A549 (cell line): Measurements from ENCODE around the gene KRT79. TPM values are rescaled to one million over a fixed set of nuclear protein-coding genes. Genes with fewer than 3 reads are reported as not detected.

ENCODE experiments used
- ATAC-seq, 2 experiments: fragments of 200-7000 bp in 1 of 2; fragments of >200 bp in 1 of 2; cut with Nextera tagmentation in 1 of 2; cut with Tn5 transposase in 1 of 2; 3 replicates each; pipeline versions ENCODE4 v1.8.0 to v1.9.1; 2018 to 2020; ENCODE audit warnings: mild to moderate bottlenecking in 1 of 2, moderate library complexity in 1 of 2
- CTCF ChIA-PET: fragments of 300-600 bp; sonication (Branson Sonifier 250); formaldehyde crosslinking; extraction: SDS; loops from one replicate; lab custom pipeline; 2021; ENCODE audit warnings: antibody characterized with exemption, inconsistent platforms; lab: Yijun Ruan, JAX
- POLR2A ChIA-PET: fragments of 350-600 bp; formaldehyde crosslinking; extraction: SDS; loops from one replicate; lab custom pipeline; 2021; ENCODE audit warnings: antibody characterized with exemption, inconsistent platforms; lab: Yijun Ruan, JAX
- DNase-seq, 2 experiments: peaks; one replicate each; pipeline versions ENCODE4 v3.0.0 to v3.0.0-alpha.2; 2011 to 2016; ENCODE audit warnings: low read depth in 1 of 2, low spot score in 1 of 2
- FAIRE-seq: peaks from 2 replicates; lab custom pipeline; 2011; peaks lifted over from hg19 to GRCh38; lab: Jason Lieb, UNC
- H3K27ac ChIP-seq, 2 experiments: fragments of >200 bp; sonication (Bioruptor Twin); formaldehyde crosslinking; 3 replicates each; pipeline ENCODE4 v1.5.1; 2016 to 2017
- H3K4me1 ChIP-seq: fragments of >200 bp; sonication (Bioruptor Twin); formaldehyde crosslinking; 3 replicates; pipeline ENCODE4 v1.6.1; 2016
- H3K4me2 ChIP-seq: fragments of >200 bp; sonication (Bioruptor Twin); formaldehyde crosslinking; 3 replicates; pipeline ENCODE4 v1.6.1; 2016
- H3K4me3 ChIP-seq: fragments of >200 bp; sonication (Bioruptor Twin); formaldehyde crosslinking; 3 replicates; pipeline ENCODE4 v1.5.1; 2016
- H3K9me3 ChIP-seq: fragments of >200 bp; sonication (Bioruptor Twin); formaldehyde crosslinking; 3 replicates; pipeline ENCODE4 v1.6.1; 2016
- CHD4 ChIP-seq: fragments of 200-600 bp; sonication (generic); IDR thresholded peaks from 2 replicates; pipeline ENCODE4 v1.6.1; 2016; ENCODE audit warnings: antibody characterized with exemption, mild to moderate bottlenecking, borderline replicate concordance
- EP300 ChIP-seq, 2 experiments: fragments of >200 bp; sonication (Bioruptor Twin); formaldehyde crosslinking; IDR thresholded peaks; 2 replicates in 1 of 2; 3 replicates in 1 of 2; pipeline ENCODE4 v1.6.1; 2016 to 2017
- ESRRA ChIP-seq: fragments of 150-350 bp; IDR thresholded peaks from 2 replicates; pipeline ENCODE4 v1.6.1; 2014; ENCODE audit warnings: mild to moderate bottlenecking, low read length, borderline replicate concordance
- GATA3 ChIP-seq: IDR thresholded peaks from 2 replicates; pipeline ENCODE4 v1.6.1; 2012; ENCODE audit warnings: borderline replicate concordance
- HDAC2 ChIP-seq: fragments of 200-600 bp; sonication (generic); IDR thresholded peaks from 2 replicates; pipeline ENCODE4 v1.6.1; 2016
- HEYL ChIP-seq: fragments of 250-450 bp; sonication (Bioruptor Pico); IDR thresholded peaks from 2 replicates; pipeline ENCODE4 v1.8.0; 2021; ENCODE audit warnings: mild to moderate bottlenecking, moderate library complexity
- HOXB13 ChIP-seq: fragments of 250-450 bp; sonication (Bioruptor Pico); IDR thresholded peaks from 2 replicates; pipeline ENCODE4 v1.5.0; 2020; ENCODE audit warnings: low read depth, mild to moderate bottlenecking, moderate library complexity
- HOXB5 ChIP-seq: fragments of 250-450 bp; sonication (Bioruptor Pico); IDR thresholded peaks from 2 replicates; pipeline ENCODE4 v1.5.0; 2020; ENCODE audit warnings: mild to moderate bottlenecking, moderate library complexity
- JUN ChIP-seq, 2 experiments: fragments of >200 bp; sonication (Bioruptor Twin); formaldehyde crosslinking; IDR thresholded peaks; 2 replicates in 1 of 2; 3 replicates in 1 of 2; pipeline ENCODE4 v1.6.1; 2016 to 2017
- KDM1A ChIP-seq: fragments of 200-600 bp; sonication (generic); IDR thresholded peaks from 2 replicates; pipeline ENCODE4 v1.6.1; 2016; ENCODE audit warnings: low read depth, mild to moderate bottlenecking
- KDM5A ChIP-seq: fragments of 200-600 bp; sonication (generic); IDR thresholded peaks from 2 replicates; pipeline ENCODE4 v1.6.1; 2016; ENCODE audit warnings: antibody characterized with exemption, mild to moderate bottlenecking
- MAFK ChIP-seq: fragments of 450-650 bp; IDR thresholded peaks from 2 replicates; pipeline ENCODE4 v1.6.1; 2014; ENCODE audit not compliant: partially characterized antibody
- MAZ ChIP-seq: fragments of 150-350 bp; IDR thresholded peaks from 2 replicates; pipeline ENCODE4 v1.6.1; 2014; ENCODE audit warnings: antibody characterized with exemption, low read depth, low read length, borderline replicate concordance
- PHF8 ChIP-seq: fragments of 200-600 bp; sonication (generic); IDR thresholded peaks from 2 replicates; pipeline ENCODE4 v1.6.1; 2016; ENCODE audit warnings: low read depth, mild to moderate bottlenecking, antibody characterized with exemption, moderate library complexity, borderline replicate concordance
- POLR2A ChIP-seq: IDR thresholded peaks from 2 replicates; pipeline ENCODE4 v1.6.1; 2012; ENCODE audit warnings: mild to moderate bottlenecking, low read length
- RCOR1 ChIP-seq: fragments of 150-350 bp; IDR thresholded peaks from 2 replicates; pipeline ENCODE4 v1.6.1; 2014; ENCODE audit warnings: antibody characterized with exemption, low read length, low read depth
- TP53 ChIP-seq: fragments of 250-450 bp; sonication (Bioruptor Pico); IDR thresholded peaks from 2 replicates; pipeline ENCODE4 v1.5.0; 2021; ENCODE audit warnings: mild to moderate bottlenecking, moderate library complexity
- ZC3H11A ChIP-seq: fragments of 450-650 bp; IDR thresholded peaks from 2 replicates; pipeline ENCODE4 v1.6.1; 2014; ENCODE audit warnings: antibody characterized with exemption, mild to moderate bottlenecking
- ZFP36 ChIP-seq: fragments of 450-650 bp; IDR thresholded peaks from 2 replicates; pipeline ENCODE4 v1.6.1; 2014; ENCODE audit warnings: borderline replicate concordance; ENCODE audit not compliant: partially characterized antibody
- ZNF302 ChIP-seq: fragments of 250-450 bp; sonication (Bioruptor Pico); IDR thresholded peaks from 2 replicates; pipeline ENCODE4 v1.9.0; 2021; ENCODE audit warnings: inconsistent platforms, mild to moderate bottlenecking, moderate library complexity
- ZSCAN20 ChIP-seq: fragments of 250-450 bp; sonication (Bioruptor Pico); IDR thresholded peaks from 2 replicates; pipeline ENCODE4 v1.8.0; 2022; ENCODE audit warnings: mild to moderate bottlenecking, moderate library complexity
- WGBS: methylation state at CpG from one replicate; pipeline ENCODE4 v1.1.6; 2017; ENCODE audit errors: missing lambda C conversion rate; 5-methylcytosine and 5-hydroxymethylcytosine counted together
- polyA plus RNA-seq, 4 experiments: library from polyadenylated mRNA; depleted of rRNA in 3 of 4; stranded (reverse); fragments of >200 nt; fragmentation: RNase III in 1 of 4; extraction: RNeasy Plus Mini Kit Qiagen cat#74134 plus additional on column Dnase treatment in 1 of 4; gene quantifications; 2 replicates in 3 of 4; 3 replicates in 1 of 4; pipeline ENCODE4 v1.2.3, GENCODE V29; 2011 to 2017
- TF ChIP-seq, protein P1 (sequence below): fragments of 150-350 bp; IDR thresholded peaks from 2 replicates; pipeline ENCODE4 v1.6.1; 2014; ENCODE audit warnings: low read depth, mild to moderate bottlenecking, low read length
- TF ChIP-seq, protein P2 (sequence below): IDR thresholded peaks from 2 replicates; pipeline ENCODE4 v1.6.1; 2012; ENCODE audit warnings: low read depth, borderline replicate concordance
- TF ChIP-seq, protein P3 (sequence below): fragments of 250-450 bp; sonication (Bioruptor Pico); IDR thresholded peaks from 2 replicates; pipeline ENCODE4 v1.5.0; 2021; ENCODE audit warnings: mild to moderate bottlenecking, moderate library complexity, borderline replicate concordance
- TF ChIP-seq, protein P4 (sequence below): IDR thresholded peaks from 2 replicates; pipeline ENCODE4 v1.6.1; 2012

The KRT79 gene
- polyA plus RNA-seq, 2 of the 4 experiments (the other 2 are of a cell fraction): 0.05 TPM; not detected in 1

DNA sequence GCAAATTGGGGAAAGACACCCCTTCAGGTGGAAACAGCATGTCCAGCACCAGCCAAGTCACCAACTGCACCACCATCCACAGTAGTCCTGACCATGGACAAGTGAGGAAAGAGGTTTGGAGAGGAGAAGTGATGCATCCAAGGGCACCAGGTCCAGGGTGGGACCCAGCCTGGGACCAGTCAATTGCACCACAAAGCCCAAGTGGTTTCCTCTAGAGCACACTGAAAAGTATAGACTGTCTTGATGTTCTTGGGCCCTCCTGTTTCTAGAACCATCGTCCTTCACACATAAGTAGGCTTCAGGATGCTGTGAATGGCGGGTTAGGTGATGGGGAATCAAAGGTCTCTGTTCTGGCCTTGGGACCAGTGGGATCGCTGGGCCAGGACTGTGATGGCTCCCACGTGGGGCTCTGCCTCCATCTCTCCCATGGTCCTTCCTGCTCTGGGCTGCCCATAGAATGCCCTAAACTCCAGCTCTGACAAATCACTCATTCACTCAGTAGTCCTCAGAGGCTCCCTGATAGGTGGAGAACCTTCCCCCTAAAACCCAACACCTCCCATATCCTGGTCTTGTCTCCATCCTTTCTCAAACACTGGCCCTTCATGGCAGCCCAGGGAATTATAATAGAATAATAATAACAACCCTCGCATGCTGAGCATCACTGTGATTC is 9.2 kb downstream of the KRT79 start (continued):
- TF ChIP-seq RCOR1 (no peak), POLR2A (no peak), PHF8 (no peak), EP300 (IDR thresholded peaks at IDR 0.05) (no peak), KDM1A (no peak)
- TF ChIP-seq, protein P1, sequence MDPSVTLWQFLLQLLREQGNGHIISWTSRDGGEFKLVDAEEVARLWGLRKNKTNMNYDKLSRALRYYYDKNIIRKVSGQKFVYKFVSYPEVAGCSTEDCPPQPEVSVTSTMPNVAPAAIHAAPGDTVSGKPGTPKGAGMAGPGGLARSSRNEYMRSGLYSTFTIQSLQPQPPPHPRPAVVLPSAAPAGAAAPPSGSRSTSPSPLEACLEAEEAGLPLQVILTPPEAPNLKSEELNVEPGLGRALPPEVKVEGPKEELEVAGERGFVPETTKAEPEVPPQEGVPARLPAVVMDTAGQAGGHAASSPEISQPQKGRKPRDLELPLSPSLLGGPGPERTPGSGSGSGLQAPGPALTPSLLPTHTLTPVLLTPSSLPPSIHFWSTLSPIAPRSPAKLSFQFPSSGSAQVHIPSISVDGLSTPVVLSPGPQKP: no peak
- TF ChIP-seq, all 56 proteins: peak for 0

DNA sequence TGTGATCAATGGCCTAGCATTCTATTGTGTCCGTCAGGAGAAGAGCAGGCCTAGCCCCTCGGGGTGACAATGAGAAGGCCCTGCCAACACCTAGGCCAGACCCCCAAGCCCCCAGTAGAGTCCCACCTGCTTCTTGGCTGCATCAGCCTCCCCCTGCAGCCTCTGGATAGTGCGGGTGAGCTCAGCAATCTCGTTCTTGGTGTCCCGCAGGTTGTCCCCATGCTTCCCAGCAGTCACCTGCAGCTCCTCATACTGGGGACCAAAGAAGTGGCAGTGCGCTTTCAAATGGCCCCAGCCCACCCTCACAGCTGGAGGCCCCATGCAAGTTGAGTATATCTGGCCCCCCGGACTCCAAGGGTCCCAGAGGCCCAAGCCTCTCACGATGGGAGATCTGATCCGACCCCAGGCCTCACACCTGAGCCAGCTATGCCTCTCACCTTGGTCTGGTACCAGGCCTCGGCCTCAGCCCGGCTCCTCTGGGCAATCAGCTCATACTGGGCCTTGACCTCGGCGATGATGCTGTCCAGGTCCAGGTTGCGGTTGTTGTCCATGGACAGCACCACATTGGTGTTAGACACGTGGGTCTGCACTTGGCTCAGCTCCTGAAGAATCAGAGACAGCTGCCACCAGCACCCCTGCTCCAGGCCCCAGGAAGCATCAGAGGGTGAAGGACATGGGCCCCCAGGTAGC is 10.2 kb downstream of the KRT79 start:
- DNase-seq (no peak), ATAC-seq (no peak), FAIRE-seq (no peak)
- no peak overlapping the region for H3K4me3 ChIP-seq
- H3K4me2 ChIP-seq: no peak overlapping the region
- H3K4me1 ChIP-seq: peaks cover 37% of the 10 kb centered on the region
- H3K27ac ChIP-seq: 0 out of 6 replicates have a peak overlapping the region, but pooled peaks of 1 of the 2 experiments have one; percentile 6
- ChIA-PET CTCF (interaction anchor here (1.0 to 1.6 kb wide), 2 partner anchors 9 to 56 kb away, joined by 3 to 5 read pairs; no protein-coding TSS in a partner anchor), POLR2A (no interaction called here)
- H3K9me3 ChIP-seq: no peaks in the 10 kb centered on the region
- 84% methylated on average over 9 of the region's 15 CpGs for WGBS
- TF ChIP-seq ZFP36 (no peak), HEYL (CRISPR knock-in tag) (no peak), CHD4 (no peak), TP53 (CRISPR knock-in tag) (no peak), ZSCAN20 (CRISPR knock-in tag) (no peak), HOXB5 (no peak), ZNF302 (no peak), HOXB13 (CRISPR knock-in tag) (no peak)
- TF ChIP-seq, protein P2, sequence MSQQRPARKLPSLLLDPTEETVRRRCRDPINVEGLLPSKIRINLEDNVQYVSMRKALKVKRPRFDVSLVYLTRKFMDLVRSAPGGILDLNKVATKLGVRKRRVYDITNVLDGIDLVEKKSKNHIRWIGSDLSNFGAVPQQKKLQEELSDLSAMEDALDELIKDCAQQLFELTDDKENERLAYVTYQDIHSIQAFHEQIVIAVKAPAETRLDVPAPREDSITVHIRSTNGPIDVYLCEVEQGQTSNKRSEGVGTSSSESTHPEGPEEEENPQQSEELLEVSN: no peak
- TF ChIP-seq, protein P3, sequence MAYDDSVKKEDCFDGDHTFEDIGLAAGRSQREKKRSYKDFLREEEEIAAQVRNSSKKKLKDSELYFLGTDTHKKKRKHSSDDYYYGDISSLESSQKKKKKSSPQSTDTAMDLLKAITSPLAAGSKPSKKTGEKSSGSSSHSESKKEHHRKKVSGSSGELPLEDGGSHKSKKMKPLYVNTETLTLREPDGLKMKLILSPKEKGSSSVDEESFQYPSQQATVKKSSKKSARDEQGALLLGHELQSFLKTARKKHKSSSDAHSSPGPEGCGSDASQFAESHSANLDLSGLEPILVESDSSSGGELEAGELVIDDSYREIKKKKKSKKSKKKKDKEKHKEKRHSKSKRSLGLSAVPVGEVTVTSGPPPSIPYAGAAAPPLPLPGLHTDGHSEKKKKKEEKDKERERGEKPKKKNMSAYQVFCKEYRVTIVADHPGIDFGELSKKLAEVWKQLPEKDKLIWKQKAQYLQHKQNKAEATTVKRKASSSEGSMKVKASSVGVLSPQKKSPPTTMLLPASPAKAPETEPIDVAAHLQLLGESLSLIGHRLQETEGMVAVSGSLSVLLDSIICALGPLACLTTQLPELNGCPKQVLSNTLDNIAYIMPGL (CRISPR knock-in tag): no peak
- TF ChIP-seq, protein P4, sequence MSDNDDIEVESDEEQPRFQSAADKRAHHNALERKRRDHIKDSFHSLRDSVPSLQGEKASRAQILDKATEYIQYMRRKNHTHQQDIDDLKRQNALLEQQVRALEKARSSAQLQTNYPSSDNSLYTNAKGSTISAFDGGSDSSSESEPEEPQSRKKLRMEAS: no peak

DNA sequence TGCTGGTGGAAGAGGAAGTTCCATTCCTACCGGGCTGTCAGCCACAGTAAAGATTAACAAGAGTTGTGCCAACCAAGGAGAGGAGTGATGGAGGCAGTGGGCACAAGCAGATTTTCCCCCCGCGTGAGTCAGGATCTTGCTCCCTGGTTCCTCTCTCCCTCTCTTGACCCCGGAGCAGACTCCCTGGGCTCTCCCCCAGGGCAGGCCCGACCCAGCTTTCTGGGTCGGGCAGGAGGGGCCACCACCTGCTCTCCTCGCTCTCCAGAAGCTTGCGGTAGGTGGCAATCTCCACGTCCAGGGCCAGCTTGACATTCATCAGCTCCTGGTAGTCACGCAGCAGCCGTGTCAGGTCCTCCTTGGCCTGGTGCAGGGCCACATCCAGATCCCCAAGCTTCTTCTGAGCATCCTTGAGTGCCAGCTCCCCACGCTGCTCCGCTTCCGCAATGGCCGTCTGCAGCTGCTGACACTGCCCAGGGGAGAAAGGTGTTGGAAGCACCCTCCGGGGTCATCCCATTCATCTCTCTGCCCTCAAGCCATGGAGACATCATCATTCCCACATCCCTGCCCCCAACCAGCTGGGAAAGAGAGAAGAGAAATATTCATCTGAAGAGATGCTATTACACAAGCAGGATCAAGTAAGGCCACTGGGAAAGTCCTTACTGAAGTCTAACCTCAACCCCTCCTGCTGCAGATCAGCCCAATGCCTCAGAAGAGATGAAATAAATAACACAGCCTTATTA is 11.2 kb downstream of the KRT79 start:
- FAIRE-seq (no peak), ATAC-seq (peak in 1 of 2 experiments; percentile 5; a peak in 1 of 6 replicates), DNase-seq (no peak)
- peak overlapping the region; percentile 44 for H3K4me2 ChIP-seq
- no peak overlapping the region for H3K4me3 ChIP-seq
- no peaks in the 10 kb centered on the region for H3K9me3 ChIP-seq
- WGBS: 86% methylated on average over 16 of the region's 16 CpGs
- TF ChIP-seq GATA3 (no peak), MAZ (no peak), MAFK (no peak), ESRRA (no peak), PHF8 (no peak), HDAC2 (no peak), EP300 (IDR thresholded peaks at IDR 0.05) (no peak), ZFP36 (no peak), ZC3H11A (no peak), JUN (IDR thresholded peaks at IDR 0.05) (no peak), TP53 (CRISPR knock-in tag) (no peak), CHD4 (no peak), KDM5A (no peak)
- TF ChIP-seq, protein P2: no peak
- peak overlapping the region; percentile 47 to 53 for H3K27ac ChIP-seq
- POLR2A ChIA-PET: no interaction called here
- CTCF ChIA-PET: interaction anchor here (0.9 to 1.6 kb wide), 2 partner anchors 43 to 57 kb away, joined by 3 to 5 read pairs; no protein-coding TSS in a partner anchor
- H3K4me1 ChIP-seq: peaks cover 45% of the 10 kb centered on the region
